ENCODE data around the gene TIGAR.

Gene TIGAR

DNA sequence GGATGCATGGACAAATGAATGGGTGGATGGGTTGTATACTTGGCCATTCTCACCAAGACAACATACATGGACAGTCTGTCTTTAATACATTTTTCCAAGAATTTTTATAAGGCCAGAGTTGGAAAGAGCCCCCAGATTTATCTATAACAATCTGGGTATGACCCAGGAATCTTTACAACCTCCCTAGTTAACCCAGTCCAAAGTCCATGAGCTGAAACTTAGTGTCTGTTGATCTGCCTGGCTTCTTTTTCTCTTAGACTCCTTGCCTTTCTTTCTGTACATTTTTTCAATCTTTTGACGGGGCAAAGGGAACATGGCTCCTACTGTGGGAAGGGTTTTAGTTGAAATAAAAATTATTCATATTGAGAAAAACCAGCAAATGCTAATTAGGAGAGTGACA, 57.8 kb downstream of the TIGAR start:
- DNase-seq (ENCODE audit: low read depth): no peak

DNA sequence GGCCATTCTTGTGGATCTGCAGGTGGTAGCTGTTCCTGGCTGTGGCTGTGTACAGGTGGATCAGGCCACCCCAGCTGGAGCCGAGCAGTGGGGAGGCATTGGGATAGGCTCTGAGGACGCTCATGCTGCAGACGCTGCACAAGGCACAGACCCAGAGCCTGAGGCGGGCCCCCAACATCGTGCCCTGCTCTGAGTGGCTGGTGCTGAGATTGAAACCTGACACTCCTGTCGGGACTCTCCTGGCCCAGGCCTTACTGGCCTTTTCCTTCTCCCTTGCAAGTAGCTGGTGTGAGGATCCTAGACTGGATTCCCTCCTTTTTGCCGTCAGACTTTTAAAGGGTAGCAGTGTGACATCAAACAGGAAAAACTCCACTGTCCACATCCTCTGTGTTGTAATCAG, 58.4 kb downstream of the TIGAR start, which contains the start of gene FGF23:
TSS of gene FGF23 (minus strand) at position 308 of the 400 bp plus-strand sequence. CDS start at position 178, 130 bp downstream.
- DNase-seq (ENCODE audit: low read depth): no peak

DNA sequence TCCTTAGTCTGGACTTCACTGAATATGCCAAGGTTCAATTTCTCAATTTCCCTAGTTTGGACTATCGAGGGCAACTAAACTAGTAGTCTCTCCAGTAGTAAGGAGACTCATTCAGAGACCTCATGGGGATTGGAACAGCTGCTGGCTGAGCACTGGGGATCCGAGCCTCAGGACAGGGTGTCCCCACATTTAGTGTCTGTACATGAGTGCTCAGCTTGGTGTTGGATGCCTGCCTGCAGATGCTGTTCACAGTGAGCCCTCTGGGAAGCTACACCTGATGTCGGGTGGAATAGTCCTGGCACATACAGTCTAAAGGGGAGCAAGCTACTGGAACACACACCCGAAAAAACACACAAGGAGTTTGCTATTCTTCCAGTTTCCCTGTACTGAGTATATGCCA, 59.3 kb downstream of the TIGAR start:
- no peak for DNase-seq (ENCODE audit: low read depth)

DNA sequence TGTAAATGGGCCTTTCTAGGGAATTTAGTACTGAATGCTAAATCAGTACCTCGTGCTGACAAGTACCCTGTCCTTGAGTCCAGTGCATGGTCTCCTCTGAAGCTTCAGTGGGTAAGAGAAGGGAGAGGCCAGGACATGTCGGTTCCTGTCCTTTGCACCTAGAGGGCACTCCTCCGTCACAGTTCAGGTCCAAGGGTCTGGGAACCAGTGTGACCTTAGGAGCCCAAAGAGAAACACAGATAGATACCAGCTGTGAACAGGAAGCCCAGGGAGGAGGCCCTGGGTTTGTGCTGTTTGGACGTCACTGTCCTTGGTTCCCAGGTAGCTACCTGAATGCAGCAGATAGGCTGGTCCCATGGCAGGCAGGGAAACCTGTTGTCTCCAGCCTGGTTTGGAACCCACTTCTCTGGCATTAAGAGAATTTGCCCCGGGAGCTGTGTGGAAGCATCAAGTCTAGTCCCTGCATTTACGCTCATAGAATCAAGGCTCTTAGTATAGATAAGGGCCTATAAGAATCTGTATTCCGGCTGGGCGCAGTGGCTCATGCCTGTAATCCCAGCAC, 62.4 kb downstream of the TIGAR start:
- no peak for DNase-seq (ENCODE audit: low read depth)

DNA sequence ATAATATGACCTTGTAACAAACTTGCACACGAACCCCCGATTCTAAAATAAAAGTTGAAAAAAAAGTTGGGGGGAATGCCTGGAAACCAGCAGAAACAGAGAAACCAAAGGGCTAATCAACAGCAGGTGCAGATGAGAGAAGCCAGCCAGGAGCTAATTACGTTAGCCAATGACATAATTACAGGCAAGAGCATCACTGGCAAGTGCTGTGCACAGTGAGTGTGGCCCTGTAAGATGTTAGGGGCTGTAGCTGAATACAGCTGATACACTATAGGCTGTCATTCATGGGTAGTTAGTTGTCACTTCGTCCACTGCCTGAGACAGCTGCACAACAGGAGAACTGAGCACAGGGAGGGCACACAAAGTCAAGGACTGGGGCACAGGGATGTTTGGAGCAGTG, 65.8 kb downstream of the TIGAR start:
- no peak for DNase-seq (ENCODE audit: low read depth)

DNA sequence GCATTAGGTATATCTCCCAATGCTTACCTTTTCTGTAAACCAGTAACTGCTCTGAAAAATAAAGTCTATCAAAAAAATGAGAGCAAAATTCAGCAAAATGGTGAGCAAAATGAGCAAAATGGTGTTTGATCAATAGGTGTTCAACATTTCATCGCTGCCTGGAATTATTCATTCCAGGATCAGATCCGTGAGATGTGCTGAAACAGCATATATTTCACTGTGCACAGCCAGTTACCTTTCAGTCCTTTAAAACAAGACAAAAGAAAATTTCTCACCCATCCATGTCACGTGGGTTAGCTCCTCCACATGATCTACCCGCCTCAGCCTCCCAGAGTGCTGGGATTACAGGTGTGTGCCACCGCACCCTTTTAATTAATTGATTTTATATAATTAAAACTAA, 66.6 kb downstream of the TIGAR start:
- no peak for DNase-seq (ENCODE audit: low read depth)

DNA sequence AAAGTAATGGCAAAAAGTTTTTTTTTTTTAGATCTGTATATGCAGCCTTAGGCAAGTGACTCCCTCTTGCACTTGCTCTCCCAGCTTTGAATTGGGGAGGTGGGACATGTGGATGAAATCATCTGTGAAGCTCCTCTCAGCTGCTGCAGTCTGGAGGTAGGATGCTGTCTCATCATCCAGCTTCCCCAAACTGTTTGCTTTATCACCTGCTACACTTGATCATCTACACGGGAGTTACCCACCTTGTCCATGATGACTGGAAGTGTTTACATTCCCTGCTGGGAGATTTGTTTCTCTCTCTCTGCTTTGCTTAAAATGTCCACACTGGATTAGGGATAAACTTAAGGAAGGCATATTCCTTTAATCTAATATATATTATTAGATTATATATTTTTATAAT, 67.0 kb downstream of the TIGAR start:
- no peak for DNase-seq (ENCODE audit: low read depth)

DNA sequence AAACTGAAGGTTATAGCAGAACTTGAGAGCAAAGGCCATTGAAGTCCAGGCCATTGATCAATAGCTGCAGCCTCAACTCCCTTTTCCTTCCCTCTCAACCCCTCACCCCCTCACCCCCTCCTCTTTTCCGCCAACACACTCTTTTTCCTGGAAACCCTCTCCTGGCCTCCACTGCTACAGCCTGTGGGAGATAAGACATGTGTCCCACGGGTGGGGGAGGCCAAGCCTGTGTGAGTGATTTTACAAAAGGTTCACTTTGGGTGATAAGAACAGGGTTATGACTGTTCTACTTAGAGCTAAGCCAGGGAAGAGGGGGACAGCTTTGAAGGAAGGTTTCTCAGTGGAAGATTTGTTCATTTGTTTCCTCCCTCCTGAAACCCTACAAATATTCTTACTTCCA, 67.6 kb downstream of the TIGAR start:
- DNase-seq (ENCODE audit: low read depth): no peak

DNA sequence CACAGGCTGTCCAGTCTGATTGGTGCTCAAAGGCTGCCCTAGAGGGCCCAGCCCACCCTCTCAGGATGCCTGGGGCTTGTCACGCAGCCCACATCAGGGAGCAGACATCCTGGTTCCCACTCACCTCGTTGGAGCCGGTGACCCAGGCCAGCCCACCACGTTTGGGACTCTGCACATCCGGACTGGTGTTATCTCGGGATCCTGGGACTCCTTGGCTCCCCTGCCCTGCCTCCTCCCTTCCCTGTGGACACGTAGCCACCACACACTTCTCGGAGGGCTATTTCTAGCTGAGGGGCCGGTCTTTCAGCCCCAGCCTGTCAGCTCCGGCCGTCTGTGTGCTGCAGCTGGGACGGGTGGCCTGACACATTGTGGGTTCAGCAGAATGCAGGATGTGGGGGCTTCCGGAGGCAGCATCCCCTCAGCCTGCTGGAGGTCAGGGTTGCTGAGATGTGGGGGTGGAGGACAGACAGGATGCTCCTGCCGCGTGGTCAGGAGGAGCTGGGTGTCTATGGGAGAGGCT, 71.3 kb downstream of the TIGAR start:
- DNase-seq (ENCODE audit: low read depth): no peak

DNA sequence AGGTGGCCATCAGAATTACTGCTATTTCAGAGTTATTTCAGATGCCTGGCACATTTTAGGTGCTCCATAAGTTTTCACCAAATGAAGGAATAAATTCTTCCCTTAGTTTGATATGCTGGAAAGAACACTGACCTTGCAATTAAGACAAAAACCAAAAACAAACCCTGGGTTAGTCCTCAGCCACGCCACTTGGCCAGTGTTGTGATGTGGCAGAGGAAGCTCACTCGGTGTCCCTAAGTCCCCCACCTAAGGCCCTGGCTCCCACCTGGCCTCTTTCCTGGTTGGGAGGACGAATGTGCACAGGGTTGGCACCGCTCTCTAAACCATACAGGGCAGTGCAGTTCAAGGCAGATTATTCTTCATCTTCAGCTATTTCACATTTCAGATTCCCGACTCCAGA, 72.2 kb downstream of the TIGAR start:
- no peak for DNase-seq (ENCODE audit: low read depth)

DNA sequence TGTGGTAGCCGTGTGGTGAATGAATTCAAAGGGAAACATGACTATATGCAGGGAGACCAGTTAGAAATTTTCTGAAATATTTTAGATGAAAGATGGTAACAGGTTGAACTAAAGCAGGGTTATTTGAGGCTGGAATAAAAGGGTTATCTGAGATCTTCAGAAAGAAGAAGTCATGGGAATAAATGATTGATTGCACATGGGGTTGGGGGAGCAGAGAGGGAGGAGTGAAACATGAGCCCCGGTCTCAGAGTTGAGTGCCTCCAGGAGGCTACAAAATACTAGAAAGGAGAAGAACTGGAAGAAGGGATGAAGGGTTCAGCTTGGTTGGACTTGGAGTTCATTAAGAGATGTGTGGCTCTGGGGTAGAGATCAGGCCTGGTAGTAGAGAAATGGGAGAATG, 74.8 kb downstream of the TIGAR start:
- no peak for DNase-seq (ENCODE audit: low read depth)

DNA sequence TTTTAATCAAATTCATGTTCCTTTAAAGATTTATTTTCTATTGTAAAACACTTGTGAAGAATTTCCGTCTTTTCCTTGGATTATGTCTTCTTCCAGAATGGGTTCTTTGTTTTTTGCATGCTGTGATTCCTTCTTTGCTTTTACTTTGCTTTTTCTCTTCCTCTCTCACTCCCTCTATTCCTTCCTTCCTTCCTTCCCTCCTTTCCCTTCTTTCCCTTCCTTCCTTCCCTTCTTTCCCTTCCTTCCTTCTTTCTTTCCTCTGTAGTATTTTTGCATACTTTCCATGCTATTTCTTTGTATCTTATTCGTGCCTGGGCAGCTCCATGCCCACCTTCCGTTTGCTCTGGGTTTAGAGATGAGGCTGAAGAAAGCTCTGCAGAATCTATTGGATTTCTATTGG, 80.1 kb downstream of the TIGAR start:
- no peak for DNase-seq (ENCODE audit: low read depth)

DNA sequence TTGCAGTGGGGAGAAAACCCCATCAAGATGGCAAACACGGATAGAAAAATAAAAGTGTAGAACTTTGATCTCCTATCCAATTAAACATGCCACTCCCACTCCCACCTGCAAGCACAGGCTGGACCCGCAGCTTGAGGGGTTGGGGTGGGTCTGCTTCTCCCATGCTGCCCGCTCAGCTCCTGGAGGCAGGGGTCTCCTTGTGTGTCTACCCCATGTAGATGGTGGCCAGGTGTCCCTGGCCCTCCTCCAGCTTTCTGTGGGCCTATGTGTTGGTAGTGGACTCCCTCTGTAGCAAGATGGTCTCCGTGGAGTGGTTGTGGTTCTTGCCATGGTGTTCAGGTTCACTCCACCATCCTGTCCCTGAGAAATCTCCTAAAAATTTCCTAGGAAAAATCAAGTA, 82.0 kb downstream of the TIGAR start:
- no peak for DNase-seq (ENCODE audit: low read depth)
